K562 (cell line): ENCODE data around the gene PRSS27. TPM values are rescaled to one million over a fixed set of nuclear protein-coding genes. Genes with fewer than 3 reads are reported as not detected.

ENCODE experiments used
- ATAC-seq: fragments of 200-7000 bp; cut with Tn5 transposase; 3 replicates; pipeline ENCODE4 v1.9.1; 2020; ENCODE audit warnings: moderate library complexity
- BruUV-seq: library from RNA; stranded (reverse); fragments of 400-500 nt; replicated peaks from 2 replicates; lab custom pipeline; 2021; lab: Mats Ljungman, UMichigan
- CTCF ChIA-PET: fragments of 300-600 bp; formaldehyde crosslinking; extraction: SDS; loops from one replicate; lab custom pipeline; 2021; ENCODE audit warnings: low intra/inter-chr PET ratio; lab: Yijun Ruan, JAX
- POLR2A ChIA-PET: fragments of 300-600, 350-650 bp; sonication (Branson Sonifier 250); formaldehyde crosslinking; extraction: SDS; loops from one replicate; lab custom pipeline; 2021; ENCODE audit warnings: antibody characterized with exemption, inconsistent platforms; lab: Yijun Ruan, JAX
- DNase-seq, 4 experiments: peaks; one replicate each; pipeline versions ENCODE4 v3.0.0 to v3.0.0-alpha.2; 2011 to 2018; ENCODE audit warnings: low spot score in 3 of 4, mixed read lengths in 3 of 4; ENCODE audit errors: extremely low read depth in 1 of 4
- FAIRE-seq: peaks from 2 replicates; lab custom pipeline; 2011; peaks lifted over from hg19 to GRCh38; lab: Jason Lieb, UNC
- H2AFZ ChIP-seq: 2 replicates; pipeline ENCODE4 v1.6.0; 2011; ENCODE audit warnings: low read depth, low read length, control low read depth, inconsistent platforms
- H3K27ac ChIP-seq: fragments of 200-600 bp; 3 replicates; pipeline ENCODE4 v1.8.0; 2011; ENCODE audit warnings: low read depth, mild to moderate bottlenecking, control low read depth, inconsistent platforms, low read length, moderate library complexity, mixed read lengths; ENCODE audit errors: extremely low read depth
- H3K27me3 ChIP-seq, 2 experiments: fragments of 300-600 bp in 1 of 2; 2 replicates in 1 of 2; 3 replicates in 1 of 2; pipeline versions ENCODE4 v1.6.0 to v1.8.0; 2011; ENCODE audit warnings: inconsistent platforms in 2 of 2, low read length in 2 of 2, mild to moderate bottlenecking in 1 of 2, mixed read lengths in 1 of 2, moderate library complexity in 1 of 2; ENCODE audit not compliant: control insufficient read depth in 2 of 2, insufficient read depth in 2 of 2
- H3K36me3 ChIP-seq: fragments of 300-600 bp; 3 replicates; pipeline ENCODE4 v1.8.0; 2011; ENCODE audit warnings: mild to moderate bottlenecking, low read length, inconsistent platforms; ENCODE audit not compliant: control insufficient read depth, insufficient read depth
- H3K4me1 ChIP-seq, 2 experiments: fragments of 200-600 bp in 1 of 2; replicated peaks in 1 of 2; 2 replicates in 1 of 2; 3 replicates in 1 of 2; pipeline versions ENCODE4 v1.5.1 to v1.8.0; 2011; ENCODE audit warnings: inconsistent platforms in 2 of 2, low read length in 2 of 2, mild to moderate bottlenecking in 1 of 2, mixed read lengths in 1 of 2, moderate library complexity in 1 of 2; ENCODE audit not compliant: control insufficient read depth in 2 of 2, insufficient read depth in 2 of 2
- H3K4me2 ChIP-seq: 2 replicates; pipeline ENCODE4 v1.6.1; 2011; ENCODE audit warnings: low read length, control low read depth, inconsistent platforms, mixed read lengths; ENCODE audit not compliant: insufficient read depth
- H3K4me3 ChIP-seq: fragments of 200-600 bp; sonication (generic), shearing (Covaris generic); 2 replicates; pipeline ENCODE4 v1.5.1; 2016; ENCODE audit warnings: control low read depth, inconsistent platforms
- H3K79me2 ChIP-seq: fragments of 200-600 bp; 3 replicates; pipeline ENCODE4 v1.8.0; 2011; ENCODE audit warnings: low read length, inconsistent platforms; ENCODE audit not compliant: control insufficient read depth, insufficient read depth
- H3K9ac ChIP-seq, 2 experiments: 2 replicates each; pipeline versions ENCODE4 v1.6.0 to v1.6.1; 2011; ENCODE audit warnings: low read depth in 2 of 2, low read length in 2 of 2, control low read depth in 1 of 2, inconsistent platforms in 1 of 2, mild to moderate bottlenecking in 1 of 2, mixed read lengths in 1 of 2; ENCODE audit not compliant: insufficient read depth in 1 of 2
- H3K9me1 ChIP-seq: one replicate; pipeline ENCODE4 v1.6.0; 2011; ENCODE audit warnings: inconsistent platforms, mild to moderate bottlenecking, low read length, moderate library complexity; ENCODE audit not compliant: control insufficient read depth, insufficient read depth
- H3K9me3 ChIP-seq: replicated peaks from 2 replicates; pipeline ENCODE4 v1.5.1; 2011; ENCODE audit warnings: low read depth, low read length, inconsistent platforms; ENCODE audit not compliant: control insufficient read depth, insufficient read depth
- H4K20me1 ChIP-seq: replicated peaks from 2 replicates; pipeline ENCODE4 v1.6.1; 2011; ENCODE audit warnings: low read length, inconsistent platforms, mixed read lengths; ENCODE audit not compliant: control insufficient read depth, insufficient read depth
- BRCA1 ChIP-seq, 2 experiments: fragments of 450-650 bp in 1 of 2; sonication (generic) in 1 of 2; formaldehyde crosslinking in 1 of 2; IDR thresholded peaks; 2 replicates each; pipeline versions ENCODE4 v1.5.0 to v1.6.1; 2017 to 2020; ENCODE audit warnings: mild to moderate bottlenecking in 1 of 2, missing genetic modification reagents in 1 of 2
- CBX5 ChIP-seq: IDR thresholded peaks from 2 replicates; pipeline ENCODE4 v1.6.1; 2014; ENCODE audit warnings: low read depth, borderline replicate concordance
- CHD2 ChIP-seq: IDR thresholded peaks from 2 replicates; pipeline ENCODE4 v1.6.1; 2011; ENCODE audit warnings: low read depth, low read length
- MED1 ChIP-seq: sonication (generic); formaldehyde crosslinking; IDR thresholded peaks from 2 replicates; pipeline ENCODE4 v1.8.1; 2023; ENCODE audit warnings: missing genetic modification reagents, borderline replicate concordance
- NRF1 ChIP-seq, 2 experiments: fragments of 450-650 bp; IDR thresholded peaks in 1 of 2; conservative IDR thresholded peaks in 1 of 2; 2 replicates each; pipeline ENCODE4 v1.6.1; 2014; ENCODE audit warnings: mild to moderate bottlenecking in 2 of 2
- POLR2B ChIP-seq: fragments of 450-650 bp; IDR thresholded peaks from 2 replicates; pipeline ENCODE4 v1.6.1; 2018; ENCODE audit warnings: low read depth; ENCODE audit not compliant: partially characterized antibody
- RHOXF2B ChIP-seq: fragments of 250-450 bp; sonication (Bioruptor Pico); conservative IDR thresholded peaks from 2 replicates; pipeline ENCODE4 v1.5.1; 2021
- YBX1 ChIP-seq: fragments of 450-650 bp; IDR thresholded peaks from 2 replicates; pipeline ENCODE4 v1.7.1; 2016; ENCODE audit warnings: mild to moderate bottlenecking
- WGBS: fragments of 100-300 bp; shearing (Covaris generic); methylation state at CpG from one replicate; pipeline ENCODE4 v1.1.6; 2016; ENCODE audit warnings: low coverage, mixed read lengths; ENCODE audit not compliant: insufficient coverage; ENCODE audit errors: missing lambda C conversion rate; 5-methylcytosine and 5-hydroxymethylcytosine counted together
- in situ Hi-C: fragments of 300-500 bp; cut with MboI; formaldehyde crosslinking; loops from 4 replicates; pipeline ENCODE4 v1.15.0; 2018; ENCODE audit warnings: inconsistent platforms, mixed read lengths
- intact Hi-C: fragments of 100-400 bp; cut with micrococcal nuclease; formaldehyde crosslinking; loops from 2 replicates; pipeline ENCODE4 v1.14.2; 2022
- polyA plus RNA-seq, 8 experiments: library from polyadenylated mRNA; depleted of rRNA in 4 of 8; stranded (reverse) in 5 of 8; unstranded in 3 of 8; fragments of >200 nt; fragmentation: Nextera tagmentation in 2 of 8; fragmentation: Illumina TruSeq in 1 of 8; extraction: Ambion mirVana in 2 of 8; extraction: Trizol in 1 of 8; gene quantifications; 2 replicates each; pipeline versions ENCODE4 v1.2.1 to v1.2.3, GENCODE V29; 2011 to 2014; ENCODE audit warnings: inconsistent platforms in 1 of 8, missing spikeins in 1 of 8
- total RNA-seq, 7 experiments: library from RNA; depleted of rRNA in 6 of 7; stranded (reverse); fragments of >200 nt in 6 of 7; fragmentation: Illumina TruSeq in 2 of 7; extraction: Trizol in 2 of 7; gene quantifications; 2 replicates each; pipeline versions ENCODE4 v1.2.1 to v1.2.3, GENCODE V29; 2011 to 2021; ENCODE audit warnings: low replicate concordance in 1 of 7

Gene PRSS27
- total and polyA plus RNA-seq, 9 of the 15 experiments (the other 6 are each of a cell fraction or from before 2014, with no cell fraction given) = 0.09 to 0.20 (median 0.17) TPM; not detected in 5

- no peaks in the 10 kb centered on the region for H3K27me3 ChIP-seq
- no peak overlapping the region for H3K27ac ChIP-seq
- H3K4me1 ChIP-seq = peaks cover 7 to 48% of the 10 kb centered on the region in 2 experiments; a peak in 4 of 5 replicates
- H3K9me1 ChIP-seq = no peaks in the 10 kb centered on the region
- H3K9ac ChIP-seq = peak overlapping the region in 1 of 2 experiments; percentile 76; a peak in 1 of 4 replicates
- H3K9me3 ChIP-seq = no peaks in the 10 kb centered on the region
- H3K79me2 ChIP-seq = no peaks in the 10 kb centered on the region
- TF ChIP-seq RHOXF2B (CRISPR knock-in tag) = no peak
- TF ChIP-seq CBX5 = no peak
- no peak for TF ChIP-seq POLR2B
- TF ChIP-seq MED1 (CRISPR knock-in tag) = no peak
- TF ChIP-seq NRF1 (conservative IDR thresholded peaks at IDR 0.05 in 1 of 2, IDR thresholded peaks at IDR 0.05 in 1 of 2) = no peak
- TF ChIP-seq YBX1 = no peak
- no peak for TF ChIP-seq CHD2
- TF ChIP-seq BRCA1 (IDR thresholded peaks at IDR 0.05) = no peak
- TF ChIP-seq BRCA1 (CRISPR knock-in tag; IDR thresholded peaks at IDR 0.05) = no peak
- no peak overlapping the region for H3K4me3 ChIP-seq
- in situ Hi-C loops (no loop called here), intact Hi-C loops (no loop called here)
- DNase-seq (no peak), ATAC-seq (no peak), FAIRE-seq (no peak)
- H3K4me2 ChIP-seq = no peak overlapping the region
- no TSS peak for BruUV-seq
- CTCF ChIA-PET = no interaction called here
- 65% methylated on average over 11 of the region's 12 CpGs for WGBS
- H4K20me1 ChIP-seq = no peaks in the 10 kb centered on the region
- no peaks in the 10 kb centered on the region for H3K36me3 ChIP-seq
- POLR2A ChIA-PET = interaction anchor here (0.6 to 4.3 kb wide), 3 partner anchors 9 to 83 kb away, joined by 3 to 51 read pairs (median 8); partner anchors contain the start of gene SRRM2
- H2AFZ ChIP-seq = no peak overlapping the region
Observed at GRCh38 chr16:2742323-2743006, 22.4 kb upstream of the PRSS27 start.
